LNCAP (cell line): ENCODE measurements around the gene SLC23A3.

Source experiments
- TF ChIP-seq, protein P1 (sequence below): fragments of 450-650 bp; IDR thresholded peaks from 2 replicates; pipeline ENCODE4 v1.5.1; 2017; ENCODE audit warnings: mild to moderate bottlenecking

Gene SLC23A3

GRCh38 chr2:219207884-219208740 lies 38.3 kb upstream of the SLC23A3 start:
- TF ChIP-seq, protein P1, sequence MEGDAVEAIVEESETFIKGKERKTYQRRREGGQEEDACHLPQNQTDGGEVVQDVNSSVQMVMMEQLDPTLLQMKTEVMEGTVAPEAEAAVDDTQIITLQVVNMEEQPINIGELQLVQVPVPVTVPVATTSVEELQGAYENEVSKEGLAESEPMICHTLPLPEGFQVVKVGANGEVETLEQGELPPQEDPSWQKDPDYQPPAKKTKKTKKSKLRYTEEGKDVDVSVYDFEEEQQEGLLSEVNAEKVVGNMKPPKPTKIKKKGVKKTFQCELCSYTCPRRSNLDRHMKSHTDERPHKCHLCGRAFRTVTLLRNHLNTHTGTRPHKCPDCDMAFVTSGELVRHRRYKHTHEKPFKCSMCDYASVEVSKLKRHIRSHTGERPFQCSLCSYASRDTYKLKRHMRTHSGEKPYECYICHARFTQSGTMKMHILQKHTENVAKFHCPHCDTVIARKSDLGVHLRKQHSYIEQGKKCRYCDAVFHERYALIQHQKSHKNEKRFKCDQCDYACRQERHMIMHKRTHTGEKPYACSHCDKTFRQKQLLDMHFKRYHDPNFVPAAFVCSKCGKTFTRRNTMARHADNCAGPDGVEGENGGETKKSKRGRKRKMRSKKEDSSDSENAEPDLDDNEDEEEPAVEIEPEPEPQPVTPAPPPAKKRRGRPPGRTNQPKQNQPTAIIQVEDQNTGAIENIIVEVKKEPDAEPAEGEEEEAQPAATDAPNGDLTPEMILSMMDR: no peak

DNA sequence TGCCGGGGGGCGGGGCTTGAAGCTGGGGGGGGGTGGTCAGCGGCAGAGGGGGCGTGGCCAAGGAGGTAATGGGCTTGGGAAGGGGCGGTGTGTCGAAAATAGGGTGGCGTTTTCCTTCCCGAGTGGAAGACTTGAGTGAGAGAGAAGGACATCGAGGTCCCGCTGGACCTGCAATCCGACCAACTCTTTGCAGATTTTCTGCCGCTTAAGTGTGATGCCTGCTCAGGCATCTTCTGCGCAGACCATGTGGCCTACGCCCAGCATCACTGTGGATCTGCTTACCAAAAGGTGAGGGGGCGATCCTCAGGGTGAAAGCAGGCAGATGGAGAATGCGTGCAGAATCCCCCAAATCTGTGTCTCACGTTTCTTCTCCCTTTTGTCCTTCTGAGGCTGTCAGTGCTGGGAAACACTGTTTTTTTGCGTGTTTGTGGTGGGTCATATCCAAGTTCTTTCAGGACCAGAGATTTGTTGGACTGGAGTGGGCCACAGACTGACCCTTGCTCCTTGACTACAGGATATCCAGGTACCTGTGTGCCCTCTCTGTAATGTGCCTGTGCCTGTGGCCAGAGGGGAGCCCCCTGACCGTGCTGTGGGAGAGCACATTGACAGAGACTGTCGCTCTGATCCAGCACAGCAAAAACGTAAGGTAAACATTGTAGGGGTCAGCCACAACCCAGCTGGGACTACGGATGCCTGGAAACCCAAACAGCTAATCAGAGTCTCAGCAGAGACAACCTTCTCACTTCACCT lies 37.5 kb upstream of the SLC23A3 start:
- TF ChIP-seq, protein P1: no peak

- TF ChIP-seq, protein P1: no peak
These were observed 36.7 kb upstream of the SLC23A3 start, which contains the start of gene ZFAND2B for GRCh38 chr2:219206328-219207133. Gene ZFAND2B (plus strand): TSS chr2:219206782. CDS start chr2:219206988, 206 bp downstream.

DNA sequence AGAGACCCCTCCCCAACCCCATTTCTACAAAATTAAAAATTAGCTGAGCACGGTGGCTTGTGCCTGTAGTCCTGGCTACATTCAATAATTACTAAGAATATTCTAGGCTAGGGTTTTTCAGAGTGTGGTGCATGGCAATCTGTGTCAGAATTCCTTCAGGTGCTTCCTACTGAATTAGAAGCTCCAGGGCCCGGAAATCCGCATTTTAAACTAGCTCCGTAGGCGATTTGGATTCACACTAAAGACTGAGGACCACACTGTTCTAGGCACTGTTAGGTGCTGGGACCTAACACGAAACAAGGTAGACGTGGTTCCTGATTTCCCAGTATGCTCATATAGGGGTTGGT lies 36.1 kb upstream of the SLC23A3 start:
- TF ChIP-seq, protein P1: no peak

DNA sequence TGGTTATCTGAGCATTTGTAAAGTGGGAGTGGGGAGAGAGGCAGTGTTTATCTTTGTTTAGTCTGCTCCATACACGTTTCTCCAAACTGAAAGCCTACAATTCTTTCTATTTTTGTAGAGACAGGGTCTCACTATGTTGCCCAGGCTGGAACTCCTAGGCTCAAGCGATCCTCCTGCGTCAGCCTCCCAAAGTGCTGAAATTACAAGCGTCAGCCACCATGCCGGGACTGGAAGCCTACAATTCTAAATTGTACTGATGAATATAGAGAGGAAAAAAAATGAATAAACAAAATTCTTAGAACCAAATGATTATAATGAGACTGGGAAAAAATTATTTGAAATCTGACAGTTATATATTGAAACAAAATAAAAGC lies 35.3 kb upstream of the SLC23A3 start:
- TF ChIP-seq, protein P1: no peak

DNA sequence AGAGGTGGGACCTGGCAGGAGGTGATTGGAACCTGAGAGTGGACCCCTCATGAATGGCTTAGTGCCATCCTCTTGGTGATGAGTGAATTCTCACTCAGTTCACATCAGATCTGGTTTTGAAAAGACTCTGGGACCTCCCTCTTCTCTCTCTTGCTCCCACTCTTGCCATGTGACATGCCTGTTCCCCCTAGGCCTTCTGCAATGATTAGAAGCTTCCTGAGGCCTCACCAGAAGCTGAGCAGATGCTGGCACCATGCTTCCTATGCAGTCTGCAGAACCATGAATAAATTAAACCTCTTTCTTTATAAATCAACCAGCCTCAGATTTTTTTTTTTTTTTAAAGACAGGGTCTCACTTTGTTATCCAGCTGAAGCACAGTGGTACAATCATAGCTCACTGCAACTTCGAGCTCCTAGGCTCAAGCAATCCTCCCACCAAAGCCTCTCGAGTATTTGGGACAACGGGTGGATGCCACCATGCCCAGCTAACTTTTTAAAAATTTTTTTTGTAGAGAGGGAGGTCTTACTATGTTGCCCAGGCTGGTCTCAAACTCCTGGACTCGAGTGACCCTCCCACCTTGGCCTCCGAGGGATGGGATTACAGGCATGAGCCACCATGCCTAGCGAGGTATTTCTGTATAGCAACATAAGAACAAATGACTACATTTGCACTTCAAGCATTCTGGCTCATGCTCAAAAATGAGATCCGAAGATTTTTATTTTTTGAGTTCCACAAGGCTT lies 34.8 kb upstream of the SLC23A3 start:
- TF ChIP-seq, protein P1: no peak
